Measurements from ENCODE around the gene ZBTB26.
"Not testable (repeated sequence)": the region's sequence is repeated elsewhere in the genome, so short reads cannot be mapped to it uniquely, and the experiment has no call there.

ZBTB26 gene

DNA sequence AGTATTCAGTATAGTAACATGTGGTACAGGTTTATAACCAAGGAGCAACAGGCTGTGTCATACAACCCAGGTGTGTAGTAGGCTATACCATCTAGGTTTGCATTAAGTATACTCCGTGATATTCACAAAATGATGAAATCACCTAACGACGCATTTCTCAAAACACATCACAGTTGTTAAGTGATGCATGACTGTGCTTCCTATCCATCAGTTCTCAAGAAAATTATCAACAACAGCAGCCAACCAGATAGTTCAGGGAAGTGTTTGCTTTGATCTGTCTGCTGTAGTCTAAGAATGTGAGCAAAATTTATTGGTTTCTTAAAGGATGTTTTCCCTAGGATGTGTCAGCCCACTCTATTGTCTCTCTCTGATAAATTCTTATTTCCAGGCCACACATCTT, 7.4 kb downstream of the ZBTB26 start:
- DNase-seq (ENCODE audit: low read depth in 2 of 2): no peak

DNA sequence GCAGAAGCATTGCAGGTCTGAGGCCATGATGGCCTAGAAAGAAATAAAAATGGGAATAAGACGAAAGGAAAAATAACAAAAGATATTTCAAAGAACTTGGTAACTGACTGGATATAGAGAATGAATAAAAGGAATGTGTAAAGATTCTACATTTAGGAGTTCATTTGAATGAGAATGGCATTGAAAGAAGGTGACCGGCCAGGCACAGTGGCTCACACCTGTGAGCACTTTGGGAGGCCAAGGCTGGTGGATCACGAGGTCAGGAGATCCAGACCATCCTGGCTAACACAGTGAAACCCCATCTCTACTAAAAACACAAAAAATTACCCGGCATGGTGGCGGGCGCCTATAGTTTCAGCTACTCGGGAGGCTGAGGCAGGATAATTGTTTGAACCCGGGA, 8.6 kb downstream of the ZBTB26 start:
- DNase-seq (ENCODE audit: low read depth in 2 of 2): no peak

DNA sequence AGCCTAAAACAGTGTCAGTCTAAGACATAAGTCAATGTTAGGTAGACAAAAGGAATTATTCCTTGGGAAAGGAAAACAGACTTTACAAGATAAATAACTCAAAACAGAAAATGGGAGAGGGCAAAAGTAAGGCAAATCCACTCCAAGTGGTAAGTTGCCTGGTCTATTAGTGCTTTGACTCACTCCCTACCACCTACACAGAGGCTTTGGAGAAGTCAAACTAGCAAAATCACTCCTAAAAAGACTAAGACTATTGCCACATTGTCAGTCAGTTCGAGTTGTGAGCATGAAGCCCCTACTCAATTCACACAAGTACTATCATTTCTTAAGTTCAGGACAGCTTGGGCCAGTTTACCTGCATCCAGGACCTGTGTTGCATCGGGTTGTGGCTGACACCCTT, 13.0 kb downstream of the ZBTB26 start:
- DNase-seq (ENCODE audit: low read depth in 2 of 2): no peak

DNA sequence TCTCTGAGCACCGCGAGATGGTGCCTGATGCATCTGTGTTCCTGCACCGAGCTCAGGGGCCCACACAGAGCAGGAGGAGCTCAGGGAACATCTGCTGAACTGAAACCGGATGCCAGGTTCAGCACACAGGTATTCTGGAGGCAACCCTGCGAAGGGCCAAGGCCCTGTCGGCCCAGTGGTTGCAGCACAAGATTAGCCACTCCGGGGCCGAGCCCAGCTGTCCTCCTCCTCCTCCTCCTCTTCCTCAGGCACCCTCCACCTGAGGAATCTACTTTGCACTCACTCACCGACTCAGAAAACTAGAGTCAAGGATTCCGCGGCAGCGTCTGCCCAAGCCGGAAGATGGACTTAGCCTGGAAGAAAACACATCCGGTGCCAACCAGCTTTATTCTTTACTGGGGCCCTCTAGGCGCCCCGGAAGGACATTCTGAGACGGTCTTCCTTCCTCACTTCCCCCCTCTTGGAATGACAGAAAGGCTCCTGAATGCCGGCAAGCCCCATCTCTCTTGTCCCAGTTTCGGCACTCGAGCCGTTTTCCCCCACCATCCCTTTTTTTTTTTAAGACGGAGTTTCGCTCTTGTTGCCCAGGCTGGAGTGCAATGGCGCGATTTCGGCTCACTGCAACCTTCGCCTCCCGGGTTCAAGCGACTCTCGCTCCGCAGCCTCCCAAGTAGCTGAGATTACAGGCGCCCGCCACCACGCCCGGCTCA, 18.2 kb downstream of the ZBTB26 start, which contains the start of gene ZBTB6:
TSS of gene ZBTB6 (minus strand) at position 360 of the 710 bp plus-strand sequence. CDS start 1,251 bp downstream, outside the sequence.
- peak in 1 of 2 donors; percentile 41 for DNase-seq (ENCODE audit: low read depth in 2 of 2)

DNA sequence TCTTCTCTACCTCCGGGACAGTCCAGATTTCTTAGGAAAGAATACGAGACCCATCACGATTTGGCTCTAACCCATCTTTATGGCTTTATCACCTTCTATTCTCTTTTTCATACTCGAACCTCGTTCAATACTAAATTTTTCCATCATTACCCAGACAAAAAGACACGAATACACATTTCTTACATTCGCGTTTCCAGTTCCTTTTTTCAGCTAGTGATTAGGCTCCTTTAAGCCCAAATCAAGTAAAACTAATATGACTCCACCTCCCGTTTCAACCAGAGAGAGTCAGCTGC, 18.7 kb downstream of the ZBTB26 start:
- no peak for DNase-seq (ENCODE audit: low read depth in 2 of 2)

DNA sequence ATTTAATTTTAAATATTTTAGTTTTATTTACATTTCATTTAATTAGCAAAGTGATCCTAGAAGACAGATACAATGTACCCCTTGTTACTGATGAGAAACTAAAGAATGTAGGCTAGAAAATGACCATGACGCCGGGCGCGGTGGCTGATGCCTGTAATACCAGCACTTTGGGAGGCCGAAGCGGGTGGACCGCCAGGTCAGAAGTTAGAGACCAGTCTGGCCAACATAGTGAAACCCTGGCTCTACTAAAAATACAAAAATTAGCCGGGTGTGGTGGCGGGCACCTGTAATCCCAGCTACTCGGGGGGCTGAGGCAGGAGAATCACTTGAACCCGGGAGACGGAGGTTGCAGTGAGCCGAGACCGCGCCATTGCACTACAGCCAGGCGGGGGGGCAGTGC, 25.2 kb downstream of the ZBTB26 start:
- DNase-seq (ENCODE audit: low read depth in 2 of 2): not testable (repeated sequence)

DNA sequence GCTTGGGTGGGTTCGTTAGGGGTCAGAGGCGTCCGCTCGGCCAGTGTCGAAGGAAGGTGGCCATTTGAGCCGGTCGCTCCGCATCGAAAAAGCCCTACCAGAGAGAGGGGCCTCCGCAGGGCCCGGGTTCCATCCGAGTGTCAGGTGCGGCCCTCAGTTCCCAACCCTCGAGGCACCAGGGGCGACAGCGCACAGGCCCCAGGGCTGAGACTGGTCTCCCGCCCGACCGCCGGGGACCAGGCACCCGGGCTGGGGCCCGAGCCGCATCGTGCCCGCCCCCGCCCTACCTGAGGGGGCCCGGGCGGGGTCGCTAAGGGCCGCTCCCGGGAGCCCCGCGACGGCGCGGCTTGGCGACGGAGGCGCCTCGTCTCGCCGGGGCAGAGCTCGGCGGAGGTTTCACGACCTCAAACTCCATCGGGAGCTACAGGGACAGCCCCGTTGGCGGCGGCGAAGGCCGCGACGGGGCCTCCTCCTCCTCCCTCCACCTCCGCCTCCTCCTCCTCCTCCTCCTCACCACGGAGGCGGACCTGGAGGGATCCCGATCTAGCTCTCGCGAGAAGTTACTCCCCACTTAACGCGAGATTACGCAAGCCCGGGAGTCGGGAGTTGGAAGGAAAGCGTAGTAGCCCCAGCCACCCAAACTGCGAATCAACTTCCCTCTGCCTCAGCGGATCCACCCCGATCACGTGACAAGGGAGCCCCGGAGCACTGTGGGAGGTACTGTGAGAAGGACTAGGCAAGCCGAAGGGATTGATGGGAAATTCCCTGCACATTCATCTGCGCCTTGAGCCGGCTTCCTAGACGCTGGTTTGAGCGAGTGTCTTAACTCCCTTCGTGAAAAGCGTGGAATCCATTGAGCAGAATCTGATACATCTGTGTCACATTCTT, 26.2 kb downstream of the ZBTB26 start, which contains the start of gene RC3H2:
TSS of gene RC3H2 (minus strand) at position 537 of the 888 bp plus-strand sequence. CDS start 7,850 bp downstream, outside the sequence.
- peak; percentile 86 to 95 for DNase-seq (ENCODE audit: low read depth in 2 of 2)

DNA sequence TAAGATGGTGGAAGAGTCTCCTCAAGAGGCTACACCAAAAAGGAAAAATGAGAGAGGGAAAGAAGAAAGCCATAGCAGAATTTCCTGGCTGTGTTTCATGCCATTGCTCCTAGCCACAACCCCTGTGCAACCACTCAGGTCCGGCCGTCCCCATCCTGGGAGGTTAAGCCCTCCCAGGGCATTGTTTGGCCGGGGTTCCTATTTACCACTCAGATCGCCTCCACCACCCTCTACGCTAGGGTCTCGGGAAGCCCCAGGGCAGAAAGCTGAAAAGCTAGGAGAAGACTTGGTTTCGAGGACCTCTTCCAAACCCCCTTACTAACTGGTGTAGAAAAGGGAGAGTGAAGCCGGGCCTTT, 26.9 kb downstream of the ZBTB26 start:
- no peak for DNase-seq (ENCODE audit: low read depth in 2 of 2)

DNA sequence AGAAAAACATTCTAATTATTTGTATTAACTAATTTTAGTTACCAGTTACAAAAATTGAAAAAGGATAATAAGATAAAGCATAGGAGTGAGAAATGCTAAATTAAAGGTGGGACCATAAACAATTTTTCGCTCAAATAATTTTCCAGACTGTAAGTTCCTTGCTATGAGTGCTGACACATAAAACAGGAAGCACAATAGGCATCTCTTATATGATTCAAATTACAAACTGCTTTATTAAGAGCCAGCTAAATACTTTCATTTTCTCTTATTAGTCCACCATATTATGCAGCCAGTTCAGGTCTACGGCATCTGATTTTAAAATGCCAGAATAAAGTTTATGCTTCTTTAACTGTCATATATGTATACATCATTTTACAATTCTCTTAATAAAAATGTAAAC, 30.5 kb downstream of the ZBTB26 start:
- DNase-seq (ENCODE audit: low read depth in 2 of 2): no peak

DNA sequence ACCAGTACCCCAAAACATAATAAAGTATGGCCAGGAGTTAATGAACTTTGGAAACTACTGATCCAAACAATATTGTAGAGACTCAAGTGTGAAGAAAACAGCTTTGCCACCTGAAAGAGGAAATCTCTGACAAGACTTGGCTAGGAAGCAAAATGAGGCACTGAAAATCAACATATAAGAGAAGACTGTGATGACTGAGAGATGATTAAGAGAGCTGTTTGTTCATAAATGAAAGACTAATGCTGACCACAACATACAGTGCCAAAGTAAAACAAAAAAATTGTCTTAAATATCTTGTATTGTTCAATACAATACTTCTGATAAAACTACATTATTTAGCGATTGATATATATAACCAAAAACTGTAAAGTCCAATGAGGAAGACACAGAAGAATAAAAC, 33.3 kb downstream of the ZBTB26 start:
- no peak for DNase-seq (ENCODE audit: low read depth in 2 of 2)

DNA sequence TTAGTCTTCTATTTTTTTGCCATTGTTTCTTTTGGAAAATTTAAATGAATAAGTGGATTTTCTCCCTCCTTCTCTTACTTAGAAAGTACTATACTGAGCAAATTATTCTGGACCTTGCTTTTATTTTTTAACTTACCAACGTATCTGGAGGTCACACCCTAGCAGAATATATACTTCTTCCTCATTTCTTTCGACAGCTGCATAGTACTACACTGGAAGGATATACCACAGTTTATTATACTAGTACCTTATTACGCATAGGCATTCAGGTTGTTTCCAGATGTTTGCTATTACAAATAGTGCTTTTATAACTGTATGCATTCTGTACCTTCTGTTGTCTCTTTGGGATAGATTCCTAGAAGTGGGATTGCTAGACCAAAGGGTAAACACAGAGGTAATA, 42.8 kb downstream of the ZBTB26 start:
- DNase-seq (ENCODE audit: low read depth in 2 of 2): no peak

DNA sequence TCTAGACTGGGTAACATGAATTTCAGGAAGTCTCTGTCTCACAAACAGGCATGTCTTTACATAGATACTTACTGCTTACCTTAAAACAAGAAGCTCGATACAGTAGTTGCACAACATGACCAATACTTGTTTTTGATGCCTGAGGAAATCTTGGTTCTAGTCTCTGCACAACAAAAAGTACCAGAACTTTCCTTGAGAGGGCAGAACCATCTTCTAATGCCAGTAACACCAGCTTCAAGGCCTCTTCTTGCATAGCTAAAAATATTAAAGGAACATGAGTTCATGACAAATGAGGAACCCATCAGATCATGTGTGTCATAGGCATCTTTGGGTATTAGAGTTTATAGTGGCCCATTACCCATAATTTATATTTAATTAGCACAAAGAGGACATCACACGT, 48.2 kb downstream of the ZBTB26 start:
- no peak for DNase-seq (ENCODE audit: low read depth in 2 of 2)

DNA sequence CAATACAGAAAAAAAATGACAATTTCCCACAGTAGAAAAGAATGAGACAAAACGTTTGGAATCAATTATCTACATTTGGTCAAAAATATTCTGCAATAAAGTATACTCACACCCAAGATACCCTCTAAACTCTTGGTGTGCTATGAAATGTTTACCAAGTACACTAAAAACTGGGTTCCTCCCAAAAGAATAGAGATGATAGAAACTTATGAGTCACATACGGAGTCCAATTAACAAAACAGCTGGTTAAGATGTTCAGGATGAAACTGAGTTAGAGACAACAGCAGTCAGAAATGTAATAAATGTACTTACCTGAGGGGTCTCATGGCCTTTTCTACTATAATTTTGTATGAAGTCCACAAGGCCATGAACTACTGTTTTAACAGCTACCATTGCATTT, 51.9 kb downstream of the ZBTB26 start:
- no peak for DNase-seq (ENCODE audit: low read depth in 2 of 2)

DNA sequence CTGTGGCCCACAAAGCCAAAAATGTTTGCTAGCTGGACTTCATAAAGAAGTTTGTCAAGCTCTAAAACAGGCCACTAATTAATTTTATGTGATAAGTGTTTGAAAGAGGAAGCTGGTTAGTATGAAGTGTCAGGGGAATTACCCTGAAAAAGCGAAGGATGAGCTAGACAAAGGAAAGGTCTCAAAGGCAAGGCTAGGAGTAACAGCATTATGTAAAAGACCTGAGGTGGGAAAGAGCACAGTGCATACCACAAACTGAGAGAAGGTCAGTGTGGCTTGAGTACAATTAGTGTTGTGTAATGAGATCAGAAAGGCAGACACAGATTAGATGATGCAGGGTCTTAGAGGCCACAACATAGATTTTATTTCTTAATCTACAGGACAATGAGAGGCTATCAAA, 55.8 kb downstream of the ZBTB26 start:
- no peak for DNase-seq (ENCODE audit: low read depth in 2 of 2)

DNA sequence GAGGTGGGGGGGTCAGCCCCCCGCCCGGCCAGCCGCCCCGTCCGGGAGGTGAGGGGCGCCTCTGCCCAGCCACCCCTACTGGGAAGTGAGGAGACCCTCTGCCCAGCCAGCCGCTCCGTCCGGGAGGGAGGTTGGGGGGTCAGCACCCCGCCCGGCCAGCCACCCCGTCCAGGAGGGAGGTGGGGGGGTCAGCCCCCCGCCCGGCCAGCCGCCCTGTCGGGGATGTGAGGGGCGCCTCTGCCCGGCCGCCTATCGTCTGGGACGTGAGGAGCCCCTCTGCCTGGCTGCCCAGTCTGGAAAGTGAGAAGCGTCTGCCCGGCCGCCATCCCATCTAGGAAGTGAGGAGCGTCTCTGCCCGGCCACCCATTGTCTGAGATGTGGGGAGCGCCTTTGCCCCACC, 64.0 kb downstream of the ZBTB26 start:
- DNase-seq (ENCODE audit: low read depth in 2 of 2): not testable (repeated sequence)

DNA sequence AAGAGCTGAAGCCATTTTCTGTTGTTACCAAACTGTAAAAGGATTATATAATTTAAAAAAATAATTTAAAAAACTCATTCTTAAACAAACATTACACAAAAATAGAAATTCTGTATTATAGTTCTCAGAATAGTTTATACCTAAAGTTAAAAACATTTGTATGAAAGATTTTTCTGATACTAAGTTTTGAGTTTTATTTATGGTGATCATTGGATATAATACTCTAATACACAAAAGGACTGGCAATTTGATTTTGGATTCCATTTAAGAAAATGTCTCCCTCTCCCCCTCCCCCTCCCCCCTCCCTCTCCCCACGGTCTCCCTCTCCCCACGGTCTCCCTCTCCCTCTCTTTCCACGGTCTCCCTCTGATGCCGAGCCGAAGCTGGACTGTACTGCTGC, 65.2 kb downstream of the ZBTB26 start:
- no peak for DNase-seq (ENCODE audit: low read depth in 2 of 2)
